Left ventricle myocardium superior (tissue), 1 donor: ENCODE measurements around the gene MUSTN1. TPM values are rescaled to one million over a fixed set of nuclear protein-coding genes. Genes with fewer than 3 reads are reported as not detected.
A peak's percentile ranks its signal among the peaks of the same experiment; 100 is the strongest.

Source experiments
- ATAC-seq: fragments of 200-7000 bp; cut with Tn5 transposase; one replicate; pipeline ENCODE4 v1.9.1; 2020; ENCODE audit warnings: mild to moderate bottlenecking, moderate library complexity
- DNase-seq: peaks from one replicate; pipeline ENCODE4 v3.0.0-alpha.2; 2020
- intact Hi-C: fragments of 100-400 bp; cut with micrococcal nuclease; formaldehyde crosslinking; loops from one replicate; pipeline ENCODE4 v1.11.0; 2022
- total RNA-seq: library from RNA; stranded (reverse); fragmentation: NEBNext Ultra II Directional; extraction: Animal tissue kit (Norgen Biotek cat#: 25700); gene quantifications from one replicate; pipeline ENCODE4 v1.2.1, GENCODE V29; 2021
- donor health status: DM: no; HTN: yes; CAD: no; lungs with severe emphysema.

The MUSTN1 gene
- total RNA-seq, 1 donor from 2014 or later = 10.9 TPM

DNA sequence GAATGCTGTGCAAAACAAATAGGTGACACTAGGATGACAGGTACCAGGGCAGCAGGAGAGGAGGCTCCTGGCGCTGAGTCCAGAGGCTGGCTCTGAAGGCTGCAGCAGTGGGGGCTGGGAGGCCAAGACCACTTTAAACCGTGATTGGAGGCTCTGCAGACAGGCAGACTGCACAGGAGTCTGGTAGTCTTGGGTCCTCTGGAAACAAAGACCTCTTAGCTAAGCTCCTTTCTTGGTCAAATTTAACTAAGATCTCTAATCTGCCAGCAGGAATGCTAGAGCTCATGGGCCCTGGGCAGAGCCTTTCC, 4.4 kb upstream of the MUSTN1 start:
- intact Hi-C loops = no loop called here
- ATAC-seq (no peak), DNase-seq (peak; percentile 11)

DNA sequence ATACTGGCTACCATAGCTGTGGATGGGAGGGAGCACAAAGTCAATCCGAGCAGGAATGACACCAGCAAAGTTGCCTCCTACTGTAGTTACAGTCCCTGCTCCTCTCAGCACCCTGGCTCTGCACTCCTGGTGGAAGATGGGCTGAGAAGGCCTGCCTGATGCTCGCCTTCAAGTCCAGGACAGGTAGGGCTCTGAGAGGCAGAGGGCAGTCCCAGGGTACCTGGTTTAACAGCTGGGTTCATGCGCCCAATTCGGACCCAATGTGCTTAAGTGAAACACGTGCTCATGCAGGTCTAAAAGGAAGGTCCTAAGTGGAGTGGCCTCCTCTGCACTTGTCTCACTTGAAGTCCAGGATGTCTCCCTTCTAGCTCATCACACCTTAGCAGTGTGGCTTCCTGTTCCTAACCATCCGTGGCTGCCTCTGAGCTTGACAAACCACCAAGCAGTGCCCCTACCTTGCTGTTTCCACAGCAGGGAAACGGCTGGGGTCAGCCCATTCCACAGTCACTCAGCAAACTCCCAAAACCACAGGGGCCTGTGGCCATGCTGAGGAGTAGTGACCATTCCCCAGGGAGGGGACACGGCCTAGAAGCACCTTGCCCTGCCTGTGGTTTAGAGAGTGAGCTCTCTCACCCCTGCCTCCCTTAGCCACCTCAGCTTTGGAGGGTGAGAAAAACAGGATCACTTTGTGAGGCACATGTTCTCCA, 3.9 kb upstream of the MUSTN1 start:
- ATAC-seq (no peak), DNase-seq (peak; percentile 10)
- intact Hi-C loops = no loop called here

DNA sequence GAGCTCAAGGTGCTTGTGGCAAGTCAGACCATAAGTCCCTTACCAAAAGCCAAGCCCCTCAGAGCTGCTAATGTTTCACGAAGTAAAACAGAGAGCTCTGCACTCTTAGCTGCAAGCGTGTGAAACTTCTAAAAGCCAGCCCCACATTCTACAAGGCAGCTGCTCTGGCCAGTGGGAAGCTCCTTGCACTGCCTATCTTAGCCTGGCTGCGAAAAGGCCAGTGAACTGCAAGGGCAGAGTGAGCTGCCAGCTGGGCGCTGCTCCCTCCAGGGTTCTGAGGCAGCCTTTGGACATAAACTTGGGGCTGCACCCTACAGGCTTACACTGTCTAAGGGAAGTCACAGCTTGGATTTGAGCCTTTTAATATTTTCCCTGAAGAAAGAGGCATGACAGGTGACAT, 2.2 kb upstream of the MUSTN1 start:
- DNase-seq (peak; percentile 35), ATAC-seq (peak; percentile 34)
- intact Hi-C loops = no loop called here

DNA sequence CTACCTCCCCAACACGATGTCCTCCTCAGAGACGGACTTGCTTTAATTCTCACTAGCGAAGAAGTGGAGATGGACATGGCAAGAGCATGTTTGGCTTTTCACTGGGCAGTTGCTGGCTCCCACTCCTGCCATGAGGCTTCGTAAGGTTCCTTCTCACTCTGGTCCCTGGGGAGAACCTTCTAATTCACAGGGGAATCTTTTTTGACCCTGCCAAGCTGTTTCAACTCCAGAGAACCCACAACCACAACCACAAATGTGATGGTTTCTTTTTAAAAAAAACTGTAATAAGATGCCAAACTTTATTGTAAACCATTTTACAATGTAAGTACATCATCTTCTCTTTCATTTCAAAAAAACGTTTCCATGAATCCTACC, 1.6 kb upstream of the MUSTN1 start:
- ATAC-seq (no peak), DNase-seq (no peak)
- intact Hi-C loops = no loop called here

DNA sequence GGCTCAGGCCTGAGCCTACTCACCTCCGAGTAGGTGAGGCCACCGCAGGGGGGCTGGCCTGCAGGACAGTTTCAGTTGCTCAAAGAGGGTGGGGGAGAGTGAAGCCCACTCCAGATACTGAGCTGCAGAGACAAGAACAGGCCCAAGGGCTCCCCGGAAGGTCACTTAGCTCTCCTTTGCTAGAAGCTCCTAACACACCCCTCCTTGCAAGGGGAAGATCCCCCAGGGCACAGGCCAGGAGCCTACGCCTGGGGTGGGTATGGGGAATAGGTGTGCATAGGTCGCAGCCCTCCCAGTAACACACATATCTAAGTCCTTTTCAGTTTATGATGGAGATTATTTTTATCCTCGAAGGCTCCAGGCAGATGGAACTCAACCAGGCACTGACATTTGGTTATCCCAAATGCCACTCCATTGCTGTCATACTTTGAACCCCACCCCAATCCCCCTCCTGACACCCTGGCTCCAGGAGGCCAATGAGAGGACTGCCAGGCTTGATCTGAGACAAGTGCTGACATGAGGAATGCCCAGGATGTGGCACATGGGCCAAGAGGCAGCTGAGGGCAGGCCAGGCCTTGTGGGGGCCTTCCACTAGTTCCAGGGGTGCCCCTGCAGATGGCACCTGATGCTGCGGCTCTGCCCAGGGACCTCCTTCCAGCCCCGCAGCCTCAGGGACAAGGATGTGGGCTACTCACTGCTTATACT, 1.1 kb upstream of the MUSTN1 start:
- intact Hi-C loops = no loop called here
- peak; percentile 78 for ATAC-seq
- peak; percentile 52 for DNase-seq

DNA sequence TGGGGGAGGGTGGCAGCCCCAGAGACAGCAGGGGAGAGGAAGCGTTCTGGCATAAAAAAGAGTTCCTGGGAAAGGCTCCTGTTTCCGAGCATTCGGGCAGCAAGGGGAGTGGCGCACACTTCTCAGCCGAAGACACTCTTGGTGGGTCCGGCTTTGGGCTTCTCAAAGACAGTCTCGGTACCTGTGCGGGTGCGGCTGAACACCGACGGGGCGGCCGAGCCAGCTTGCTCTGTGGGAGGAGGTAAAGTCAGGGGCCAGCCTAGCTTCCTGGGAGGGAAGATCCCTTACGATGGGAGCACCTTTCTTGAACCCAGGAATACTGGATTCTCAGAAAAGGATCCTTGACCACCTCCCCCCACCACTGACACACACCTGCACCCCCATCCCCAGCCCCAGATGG, 1.6 kb downstream of the MUSTN1 start:
- no peak for ATAC-seq
- peak; percentile 20 for DNase-seq
- intact Hi-C loops = no loop called here

DNA sequence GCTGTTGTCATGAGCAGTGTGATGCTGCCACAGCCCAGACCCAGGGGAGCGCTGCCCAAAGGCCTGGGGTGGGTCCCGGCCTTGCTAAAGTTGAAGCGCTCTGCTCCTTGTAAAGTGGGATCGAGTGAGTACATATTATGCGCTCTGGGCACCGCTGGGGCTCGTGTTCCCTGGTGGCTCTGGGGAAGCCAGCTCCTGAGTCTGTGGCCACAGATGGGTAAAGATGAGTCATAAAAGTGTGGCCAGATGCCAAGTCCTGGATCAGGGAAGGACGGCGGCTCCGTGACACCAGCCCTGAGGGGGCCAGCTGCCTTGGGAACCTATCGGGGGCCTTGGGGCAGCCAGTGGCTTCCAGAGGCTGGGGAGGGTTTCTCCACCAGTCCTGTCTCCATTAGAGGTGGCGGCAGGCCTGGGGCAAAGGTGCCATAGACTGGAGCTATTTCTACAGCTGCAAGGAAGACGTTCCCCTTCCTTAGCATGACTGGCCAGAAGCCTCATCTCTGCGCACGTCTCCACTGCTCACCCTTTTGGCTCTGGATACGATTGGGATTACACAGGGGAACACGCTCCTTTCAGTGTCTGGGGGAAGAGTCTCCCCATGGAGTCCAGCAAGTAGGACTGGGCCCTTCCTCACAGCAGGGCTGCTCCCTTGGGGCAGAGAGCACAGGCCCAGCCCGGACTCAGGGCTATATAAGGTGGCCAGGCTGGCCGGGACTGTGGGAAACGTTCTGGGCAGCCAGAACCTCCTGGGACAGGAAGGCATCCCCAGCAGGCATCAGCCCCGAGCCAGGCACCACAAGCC, 3.1 kb downstream of the MUSTN1 start:
- intact Hi-C loops = no loop called here
- ATAC-seq (peak; percentile 25), DNase-seq (peak; percentile 48)

DNA sequence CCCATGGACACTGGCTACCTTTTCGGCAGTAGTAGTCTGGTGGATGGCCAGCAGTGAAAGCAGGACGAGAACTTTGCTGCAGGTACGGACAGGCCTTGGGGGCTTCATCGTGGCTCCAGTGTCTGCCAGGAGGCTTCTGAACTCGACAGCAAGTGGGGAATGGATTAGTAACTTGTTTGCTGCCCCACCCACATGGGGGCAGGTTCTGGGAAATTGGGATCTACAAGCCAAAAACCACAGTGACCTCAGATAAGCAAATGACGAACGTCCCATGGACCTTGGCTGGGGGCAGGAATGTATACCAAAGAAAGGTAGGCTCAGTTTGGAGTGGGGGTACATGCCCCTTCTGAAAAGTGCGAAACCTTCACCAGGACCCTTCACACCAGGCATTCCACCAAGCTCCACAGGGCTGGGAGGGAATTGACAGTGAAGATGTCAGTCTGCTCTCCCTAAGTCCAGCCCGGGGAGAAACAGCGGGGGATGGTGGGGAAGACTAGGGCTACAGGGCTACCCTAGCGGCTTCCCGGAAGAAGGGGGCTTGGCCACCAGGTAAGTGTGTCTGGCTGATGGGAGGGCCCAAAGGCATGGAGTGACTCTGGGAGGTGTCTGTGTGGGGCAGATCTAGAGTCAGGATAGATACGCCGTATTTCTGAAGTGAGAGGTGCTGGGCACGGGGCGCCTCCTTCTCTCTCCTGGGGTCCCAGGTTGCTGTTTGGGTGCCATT, 4.1 kb downstream of the MUSTN1 start, which contains the start of gene ITIH4:
Gene ITIH4, minus strand, starts transcription at position 138 of the 724 bp plus-strand sequence. Its CDS starts 30 bp downstream, at position 108.
- no peak for DNase-seq
- intact Hi-C loops = no loop called here

DNA sequence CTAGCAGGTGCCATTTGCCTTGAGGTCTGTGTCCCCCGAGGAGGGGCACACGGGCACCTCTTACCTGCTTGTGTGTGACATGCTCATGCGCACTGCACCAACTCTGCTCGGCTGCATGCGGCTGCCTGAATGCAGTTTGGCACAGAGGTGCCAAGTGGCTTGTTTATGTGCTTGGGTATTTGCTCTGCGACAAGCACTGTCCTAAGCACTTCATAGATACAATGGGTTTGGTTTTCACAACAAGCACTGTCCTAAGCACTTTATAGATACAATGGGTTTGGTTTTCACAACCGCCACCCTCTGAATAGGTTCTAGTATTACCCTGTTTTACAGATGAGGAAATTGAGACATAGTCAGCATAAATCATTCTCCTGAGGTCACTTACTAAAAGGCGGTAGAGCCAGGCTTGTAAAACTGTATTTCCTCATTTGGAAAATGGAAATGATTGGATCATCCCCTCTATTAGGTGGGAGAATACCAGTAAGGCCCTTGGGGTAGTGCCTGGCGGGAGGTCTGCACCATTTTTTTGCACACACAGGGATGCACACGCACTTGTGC, 4.8 kb downstream of the MUSTN1 start:
- ATAC-seq = no peak
- intact Hi-C loops = no loop called here
- no peak for DNase-seq

More for the DNA sequence above, 4.1 kb downstream of the MUSTN1 start, which contains the start of gene ITIH4:
- no peak for ATAC-seq

DNA sequence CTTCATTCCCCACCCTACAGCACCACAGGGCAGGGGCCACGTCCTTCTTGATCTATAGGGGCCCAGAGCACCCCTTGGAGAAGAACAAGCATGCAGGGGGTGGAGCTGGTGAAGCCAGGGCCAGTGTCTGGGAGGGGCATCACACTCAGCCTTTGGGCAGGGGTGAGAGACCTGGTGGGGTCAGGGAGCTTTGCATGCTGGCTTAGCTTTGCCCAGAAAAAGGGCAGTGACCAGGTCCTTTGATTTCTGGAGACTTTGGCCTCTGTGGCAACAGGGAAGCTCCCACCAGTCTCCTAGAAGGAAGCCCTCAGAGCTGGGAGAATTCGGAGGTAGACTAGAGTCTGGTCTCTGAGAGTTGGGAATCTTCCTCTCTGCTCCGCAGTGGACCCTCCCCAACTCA, 5.3 kb downstream of the MUSTN1 start:
- ATAC-seq (no peak), DNase-seq (no peak)
- intact Hi-C loops = no loop called here

DNA sequence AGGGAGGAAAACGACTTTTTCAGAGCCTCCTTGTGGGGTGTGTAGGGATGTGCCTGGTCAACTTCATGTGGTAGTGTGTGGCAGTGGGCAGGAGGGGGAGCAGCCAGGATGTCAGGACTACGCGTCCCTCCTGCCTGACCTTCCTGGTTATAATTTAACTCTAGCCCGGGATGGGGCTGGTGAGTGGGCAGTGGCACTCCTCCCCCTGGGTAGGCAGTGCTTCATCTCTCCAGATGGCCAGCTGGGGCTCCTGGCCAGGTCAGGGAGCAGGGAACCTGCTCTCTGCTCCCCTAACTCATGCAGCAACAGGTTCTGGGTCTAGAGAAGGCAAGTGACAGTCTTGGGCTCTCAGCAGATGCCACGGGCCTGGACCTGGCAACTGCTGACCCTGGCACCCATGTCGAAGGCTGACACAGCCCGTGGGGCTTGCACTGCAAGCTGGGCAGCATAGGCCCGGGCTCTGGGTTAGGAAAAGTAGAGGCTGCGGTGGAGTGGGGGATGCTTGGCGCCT, 6.9 kb downstream of the MUSTN1 start:
- intact Hi-C loops = no loop called here
- no peak for DNase-seq
- no peak for ATAC-seq

DNA sequence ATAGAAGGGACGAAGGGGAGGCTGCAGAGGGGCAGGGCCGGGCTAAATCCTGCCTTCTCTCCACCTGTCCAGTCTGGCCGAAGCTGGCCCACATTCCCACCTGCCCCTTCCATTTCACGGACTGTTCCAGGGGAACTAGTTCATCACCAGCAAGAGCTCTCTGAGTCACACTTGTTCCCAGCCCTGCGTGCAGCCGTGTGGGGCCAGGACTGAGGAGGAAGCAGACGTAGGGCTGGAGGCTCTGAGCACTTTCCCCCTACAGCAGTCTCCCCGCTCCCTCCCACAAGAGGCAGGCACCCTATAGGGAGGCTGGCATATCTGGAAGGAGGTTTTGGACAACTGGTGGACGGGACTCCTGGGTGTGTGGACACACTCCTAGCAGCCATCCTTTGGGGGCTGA, 7.4 kb downstream of the MUSTN1 start:
- DNase-seq = no peak
- ATAC-seq = no peak
- intact Hi-C loops = no loop called here

DNA sequence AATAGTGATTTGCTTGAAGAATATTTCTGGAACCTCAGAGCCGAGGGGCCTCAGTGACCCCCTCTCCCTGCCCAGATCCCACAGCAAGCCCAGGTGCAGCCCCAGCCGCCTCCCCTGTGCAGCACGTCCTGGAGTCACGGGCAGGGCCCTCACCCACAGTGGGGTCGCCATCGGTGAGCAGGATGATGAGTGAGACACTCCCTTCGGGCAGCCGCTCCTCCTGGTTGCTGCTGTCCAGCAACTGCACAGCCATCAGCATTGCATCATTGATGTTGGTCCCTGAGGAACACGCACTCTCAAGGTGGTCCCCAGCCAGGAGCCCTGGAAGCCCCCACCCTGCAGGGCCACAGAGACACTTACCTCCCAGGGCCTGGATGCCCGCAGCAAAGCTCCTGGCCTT, 10.8 kb downstream of the MUSTN1 start:
- intact Hi-C loops = no loop called here
- no peak for ATAC-seq
- no peak for DNase-seq

DNA sequence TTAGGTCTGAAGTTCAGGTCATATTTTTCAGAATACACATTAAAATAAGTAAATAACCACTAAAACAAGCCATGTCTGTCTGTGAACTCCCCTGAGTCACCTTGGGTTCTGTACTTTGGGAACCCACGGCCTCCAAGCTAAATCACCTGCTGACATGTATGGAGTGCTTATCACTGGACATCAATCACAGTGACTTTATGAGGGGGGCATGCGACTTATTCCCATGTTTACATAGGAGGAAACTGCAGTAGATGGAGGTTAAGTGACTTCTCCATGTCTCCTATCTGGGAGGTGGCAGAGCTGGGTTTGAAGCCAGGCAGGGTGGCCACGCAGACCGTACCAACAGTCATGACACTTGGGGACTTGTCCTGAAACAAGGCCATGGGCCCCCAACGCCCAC, 12.5 kb downstream of the MUSTN1 start:
- intact Hi-C loops = no loop called here

DNA sequence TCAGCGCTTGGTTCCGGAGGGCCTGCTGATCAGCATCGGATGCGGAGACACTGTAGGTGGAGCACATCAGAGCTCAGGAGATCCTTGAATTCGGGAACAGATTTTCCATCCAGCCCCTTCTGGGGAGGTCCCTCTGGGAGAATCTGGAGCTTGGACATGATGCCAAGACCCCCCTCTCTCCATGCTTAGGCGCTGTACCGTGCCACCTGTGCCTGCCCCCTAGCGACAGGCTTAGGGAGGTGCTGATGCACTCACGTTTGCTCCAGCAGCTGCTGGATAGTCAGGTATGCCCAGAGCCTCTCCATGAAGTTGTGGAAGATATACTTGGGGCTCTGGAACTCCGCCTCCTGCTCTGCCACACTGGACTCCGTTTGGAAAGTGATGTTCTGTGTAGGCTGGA, 14.1 kb downstream of the MUSTN1 start:
- DNase-seq (no peak), ATAC-seq (no peak)
- intact Hi-C loops = no loop called here

More for the DNA sequence above, 12.5 kb downstream of the MUSTN1 start:
- ATAC-seq = no peak
- no peak for DNase-seq

DNA sequence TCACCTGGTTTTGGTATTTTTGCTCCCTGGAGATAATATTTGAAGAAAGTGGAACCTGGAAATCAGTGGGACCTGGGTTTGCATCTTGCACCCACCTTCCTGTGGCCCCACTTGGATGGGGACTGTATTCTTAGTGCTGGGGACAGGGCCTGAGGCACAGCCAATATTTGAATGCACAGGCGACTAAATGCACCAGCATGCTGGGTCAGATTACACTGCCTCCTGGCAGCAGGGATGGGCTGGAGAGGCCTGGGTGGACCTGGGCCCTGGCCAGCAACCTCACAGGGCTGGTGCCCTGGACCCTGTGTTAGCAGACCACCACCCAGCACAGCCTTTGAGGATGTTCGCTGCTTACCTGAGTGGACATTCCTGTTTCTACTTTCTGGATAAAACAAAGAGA, 14.9 kb downstream of the MUSTN1 start:
- no peak for ATAC-seq
- intact Hi-C loops = no loop called here
- no peak for DNase-seq

DNA sequence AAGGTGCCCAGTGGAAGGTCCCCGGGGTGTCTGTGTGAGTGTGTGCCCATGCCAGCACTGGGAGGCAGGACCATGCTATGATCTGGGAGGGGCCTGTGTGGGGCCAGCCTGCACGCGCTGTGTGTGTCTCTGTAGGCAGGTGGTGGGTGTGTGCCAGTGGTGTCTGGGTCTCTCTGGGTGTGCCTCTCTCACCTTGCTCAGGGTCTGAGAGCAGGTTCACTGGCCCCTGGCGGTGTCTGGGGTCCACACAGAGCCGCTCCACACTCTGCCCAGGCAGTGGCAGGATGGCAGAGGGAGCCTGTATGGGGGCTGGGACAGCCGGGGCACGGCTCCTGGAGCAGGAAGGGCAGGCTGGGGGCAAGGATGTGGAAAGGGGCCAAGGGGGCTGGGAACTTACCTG, 17.0 kb downstream of the MUSTN1 start:
- DNase-seq (no peak), ATAC-seq (no peak)
- intact Hi-C loops = no loop called here

DNA sequence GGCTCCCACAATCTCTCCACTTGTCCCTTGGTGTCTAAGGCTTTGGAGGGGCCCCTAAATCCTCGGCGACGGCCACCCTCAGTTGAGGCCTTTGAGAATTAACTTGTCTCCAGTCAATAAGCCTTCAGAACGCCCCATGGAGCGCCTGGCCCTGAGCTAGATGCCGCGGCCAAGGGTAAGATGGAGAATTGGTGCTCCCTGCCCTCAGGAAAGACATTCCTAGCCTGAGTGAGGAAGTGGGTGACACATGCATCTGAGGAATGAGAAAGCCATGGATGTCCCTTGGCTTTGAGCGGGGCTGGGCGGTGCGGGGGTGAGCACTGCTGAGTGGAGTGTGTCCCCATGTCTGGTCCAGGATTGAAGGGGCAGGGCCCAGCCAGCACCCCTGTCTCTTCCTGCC, 17.6 kb downstream of the MUSTN1 start:
- intact Hi-C loops = no loop called here
- ATAC-seq (no peak), DNase-seq (no peak)

DNA sequence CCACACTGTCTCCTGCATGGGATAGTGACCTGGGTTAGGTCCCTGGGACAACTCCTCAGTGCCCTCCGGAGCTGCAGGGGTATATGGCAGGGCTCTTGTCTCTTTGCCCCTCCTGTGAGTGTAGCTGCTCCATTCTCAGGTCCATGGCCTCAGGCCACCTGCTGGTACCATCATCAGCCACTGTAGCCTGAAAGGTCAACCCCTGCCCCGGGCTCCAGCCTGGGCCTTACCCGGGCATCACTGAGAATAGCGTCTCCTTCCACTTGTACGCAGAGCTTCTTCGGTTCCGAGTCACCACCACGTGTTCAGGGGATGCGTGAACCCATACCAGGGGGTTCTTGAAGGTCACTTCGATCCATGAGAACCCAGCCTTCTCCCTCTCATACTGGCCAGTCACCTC, 18.2 kb downstream of the MUSTN1 start:
- intact Hi-C loops = no loop called here
- no peak for ATAC-seq
- no peak for DNase-seq
